Measurements from ENCODE around the gene OSBPL10.

The OSBPL10 gene

DNA sequence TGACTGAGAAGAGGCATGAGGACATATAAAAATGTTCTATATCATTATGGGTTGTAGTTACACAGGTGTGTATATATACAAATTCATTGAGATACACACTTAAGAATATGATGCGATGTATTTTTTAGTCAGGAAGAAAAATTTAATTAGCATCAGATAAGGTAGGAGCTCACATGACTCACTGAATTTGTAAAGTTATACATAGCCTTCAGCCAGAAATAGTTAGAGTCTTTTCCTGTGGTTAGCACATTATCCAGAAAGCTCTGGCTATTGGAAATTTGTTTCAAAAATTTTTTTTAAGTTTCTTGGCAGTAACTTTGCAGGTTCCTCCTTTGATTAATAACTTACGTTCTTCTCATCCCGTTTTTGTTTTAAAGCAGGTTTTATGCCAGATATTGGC is 359.7 kb downstream of the OSBPL10 start:
- Histone ChIP-seq H3K14ac (ENCODE audit: low read length in 2 of 2) (no peak overlapping the region), H2AFZ (ENCODE audit: low read depth, low read length) (no peak overlapping the region), H2BK5ac (ENCODE audit: low read depth, low read length, poor library complexity, severe bottlenecking) (no peak overlapping the region), H3K23ac (ENCODE audit: low read length in 2 of 2) (no peak overlapping the region), H3K9me3 (ENCODE audit: control insufficient read depth, low read length) (no peaks in the 10 kb centered on the region), H2BK120ac (ENCODE audit: low read depth, low read length) (no peak overlapping the region), H3K36me3 (ENCODE audit: control insufficient read depth in 1 of 2, insufficient read depth in 2 of 2, low read depth in 1 of 2, low read length in 2 of 2) (peaks cover 0 to 90% of the 10 kb centered on the region in 2 experiments), H3K18ac (ENCODE audit: low read depth in 1 of 2, low read length in 2 of 2) (no peak overlapping the region), H2BK15ac (ENCODE audit: low read depth, poor library complexity, severe bottlenecking) (no peak overlapping the region), H4K8ac (ENCODE audit: low read length) (no peak overlapping the region), H3K4me3 (ENCODE audit: insufficient read depth in 1 of 2, low read depth in 1 of 2, low read length in 2 of 2) (no peak overlapping the region), H3K27ac (ENCODE audit: low read length, poor library complexity, severe bottlenecking) (no peak overlapping the region), H3K4ac (ENCODE audit: low read depth in 1 of 2, low read length in 2 of 2) (no peak overlapping the region), H3K79me1 (replicated peaks; ENCODE audit: low read length, poor library complexity, severe bottlenecking) (peaks cover 4% of the 10 kb centered on the region), H3K9ac (ENCODE audit: low read length) (no peak overlapping the region), H3K4me1 (ENCODE audit: control insufficient read depth, insufficient read depth, low read depth, low read length) (no peaks in the 10 kb centered on the region), H2AK5ac (ENCODE audit: low read length, severe bottlenecking) (no peak overlapping the region), H3K27me3 (ENCODE audit: control insufficient read depth in 1 of 2, insufficient read depth in 1 of 2, low read length in 2 of 2) (no peaks in the 10 kb centered on the region), H2BK12ac (ENCODE audit: low read length in 2 of 2) (no peak overlapping the region), H3K4me2 (ENCODE audit: low read length, poor library complexity, severe bottlenecking) (no peak overlapping the region), H4K91ac (ENCODE audit: low read length) (no peak overlapping the region)
- WGBS = 100% methylated on average over 2 of the region's 3 CpGs
- DNase-seq = no peak

DNA sequence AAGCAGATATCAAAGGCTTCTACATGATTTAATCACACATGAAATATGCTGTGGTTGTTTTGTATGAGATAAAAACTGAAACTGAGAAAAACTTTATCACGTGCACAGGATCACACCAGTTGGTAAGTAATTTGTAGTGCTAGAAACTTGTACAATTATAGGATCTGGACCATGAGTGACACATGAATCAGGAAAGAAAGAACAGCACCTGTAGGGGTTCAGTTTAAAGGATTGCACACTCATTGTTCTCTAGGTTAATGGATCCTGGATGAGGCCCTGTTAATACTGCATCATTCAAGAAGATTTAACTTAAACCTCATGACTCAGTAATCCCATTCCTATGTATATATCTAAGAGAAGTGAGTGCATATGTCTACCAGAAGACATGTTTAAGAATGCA is 360.4 kb downstream of the OSBPL10 start:
- no peak for DNase-seq
- Histone ChIP-seq H2BK12ac (ENCODE audit: low read length in 2 of 2) (no peak overlapping the region), H3K9ac (ENCODE audit: low read length) (no peak overlapping the region), H3K36me3 (ENCODE audit: control insufficient read depth in 1 of 2, insufficient read depth in 2 of 2, low read depth in 1 of 2, low read length in 2 of 2) (peaks cover 0 to 83% of the 10 kb centered on the region in 2 experiments), H3K14ac (ENCODE audit: low read length in 2 of 2) (no peak overlapping the region), H2AFZ (ENCODE audit: low read depth, low read length) (no peak overlapping the region), H2BK5ac (ENCODE audit: low read depth, low read length, poor library complexity, severe bottlenecking) (no peak overlapping the region), H2BK120ac (ENCODE audit: low read depth, low read length) (no peak overlapping the region), H3K9me3 (ENCODE audit: control insufficient read depth, low read length) (no peaks in the 10 kb centered on the region), H2BK15ac (ENCODE audit: low read depth, poor library complexity, severe bottlenecking) (no peak overlapping the region), H4K91ac (ENCODE audit: low read length) (no peak overlapping the region), H3K27me3 (ENCODE audit: control insufficient read depth in 1 of 2, insufficient read depth in 1 of 2, low read length in 2 of 2) (no peaks in the 10 kb centered on the region), H4K8ac (ENCODE audit: low read length) (no peak overlapping the region), H2AK5ac (ENCODE audit: low read length, severe bottlenecking) (no peak overlapping the region), H3K23ac (ENCODE audit: low read length in 2 of 2) (no peak overlapping the region), H3K79me1 (replicated peaks; ENCODE audit: low read length, poor library complexity, severe bottlenecking) (peaks cover 4% of the 10 kb centered on the region), H3K4me3 (ENCODE audit: insufficient read depth in 1 of 2, low read depth in 1 of 2, low read length in 2 of 2) (no peak overlapping the region), H3K4ac (ENCODE audit: low read depth in 1 of 2, low read length in 2 of 2) (no peak overlapping the region), H3K4me1 (ENCODE audit: control insufficient read depth, insufficient read depth, low read depth, low read length) (no peaks in the 10 kb centered on the region), H3K27ac (ENCODE audit: low read length, poor library complexity, severe bottlenecking) (no peak overlapping the region), H3K4me2 (ENCODE audit: low read length, poor library complexity, severe bottlenecking) (no peak overlapping the region), H3K18ac (ENCODE audit: low read depth in 1 of 2, low read length in 2 of 2) (no peak overlapping the region)
- WGBS = 100% methylated on average over 1 of the region's 1 CpG

DNA sequence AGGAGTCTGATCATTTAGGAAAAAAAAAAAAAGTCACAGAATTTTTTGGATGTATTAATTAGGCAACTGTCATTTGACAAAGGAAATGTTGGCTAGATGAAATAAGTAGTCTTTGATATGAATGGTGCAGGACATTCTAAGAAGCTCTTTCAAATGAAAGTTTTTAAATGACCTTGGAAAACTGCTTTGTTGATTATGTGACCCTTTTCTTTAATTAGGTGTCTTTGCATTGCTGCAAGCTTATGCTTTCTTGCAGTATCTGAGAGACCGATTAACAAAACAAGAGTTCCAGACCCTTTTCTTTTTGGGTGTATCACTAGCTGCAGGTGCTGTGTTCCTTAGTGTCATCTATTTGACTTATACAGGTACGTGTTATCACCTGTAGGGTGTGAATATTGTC is 364.4 kb downstream of the OSBPL10 start:
- no peak overlapping the region for H2BK120ac ChIP-seq (ENCODE audit: low read depth, low read length)
- no peak overlapping the region for H2AFZ ChIP-seq (ENCODE audit: low read depth, low read length)
- 100% methylated on average over 1 of the region's 2 CpGs for WGBS

DNA sequence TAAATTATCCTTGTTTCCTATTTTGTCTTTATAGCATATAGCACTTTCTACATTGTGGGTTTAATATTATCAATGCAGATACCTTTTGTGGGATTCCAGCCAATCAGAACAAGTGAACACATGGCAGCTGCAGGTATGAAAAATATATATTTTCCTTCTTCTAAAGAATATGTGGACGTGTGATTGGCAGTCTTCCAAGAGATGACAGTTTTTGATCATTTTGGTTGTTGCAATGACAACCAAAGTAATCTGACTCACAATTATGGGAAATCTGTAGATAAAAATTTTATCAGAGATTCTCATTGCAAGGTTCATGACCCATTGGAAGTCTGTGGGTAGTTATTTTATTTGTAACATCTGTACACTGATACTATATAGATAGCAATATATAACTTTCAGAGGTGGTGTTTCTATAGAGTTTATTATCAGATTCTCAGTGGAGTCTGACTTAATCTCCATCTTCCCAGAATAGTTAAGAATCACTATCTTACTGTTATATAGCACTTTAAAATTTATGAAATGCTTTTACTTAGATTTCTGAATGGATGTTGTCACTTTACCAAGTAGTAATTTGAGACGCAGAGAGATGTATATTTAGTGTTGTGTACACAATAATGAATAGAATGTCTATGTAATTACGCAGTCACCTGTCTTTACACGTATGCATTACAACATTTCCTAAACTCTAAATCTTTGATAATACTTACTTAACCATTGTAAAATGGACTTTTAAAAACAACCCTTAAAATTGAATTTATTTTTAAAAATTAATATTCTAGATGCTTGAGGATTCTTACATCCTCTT is 365.8 kb downstream of the OSBPL10 start:
- H2BK5ac ChIP-seq (ENCODE audit: low read depth, low read length, poor library complexity, severe bottlenecking) = no peak overlapping the region
- no peaks in the 10 kb centered on the region for H3K9me3 ChIP-seq (ENCODE audit: control insufficient read depth, low read length)
- no peak for DNase-seq
- H3K27me3 ChIP-seq (ENCODE audit: control insufficient read depth in 1 of 2, insufficient read depth in 1 of 2, low read length in 2 of 2) = no peaks in the 10 kb centered on the region
- H4K8ac ChIP-seq (ENCODE audit: low read length) = no peak overlapping the region
- H4K91ac ChIP-seq (ENCODE audit: low read length) = no peak overlapping the region
- 100% methylated on average over 1 of the region's 4 CpGs for WGBS
- H2AFZ ChIP-seq (ENCODE audit: low read depth, low read length) = no peak overlapping the region
- no peak overlapping the region for H2BK15ac ChIP-seq (ENCODE audit: low read depth, poor library complexity, severe bottlenecking)
- no peak overlapping the region for H3K9ac ChIP-seq (ENCODE audit: low read length)
- H2BK120ac ChIP-seq (ENCODE audit: low read depth, low read length) = no peak overlapping the region
- no peak overlapping the region for H2AK5ac ChIP-seq (ENCODE audit: low read length, severe bottlenecking)
- H3K4me3 ChIP-seq (ENCODE audit: insufficient read depth in 1 of 2, low read depth in 1 of 2, low read length in 2 of 2) = no peak overlapping the region
- no peak overlapping the region for H3K23ac ChIP-seq (ENCODE audit: low read length in 2 of 2)
- peaks cover 0 to 40% of the 10 kb centered on the region in 2 experiments for H3K36me3 ChIP-seq (ENCODE audit: control insufficient read depth in 1 of 2, insufficient read depth in 2 of 2, low read depth in 1 of 2, low read length in 2 of 2)
- H3K4ac ChIP-seq (ENCODE audit: low read depth in 1 of 2, low read length in 2 of 2) = no peak overlapping the region
- no peak overlapping the region for H3K18ac ChIP-seq (ENCODE audit: low read depth in 1 of 2, low read length in 2 of 2)
- no peak overlapping the region for H2BK12ac ChIP-seq (ENCODE audit: low read length in 2 of 2)
- H3K4me2 ChIP-seq (ENCODE audit: low read length, poor library complexity, severe bottlenecking) = no peak overlapping the region
- no peak overlapping the region for H3K14ac ChIP-seq (ENCODE audit: low read length in 2 of 2)
- no peak overlapping the region for H3K27ac ChIP-seq (ENCODE audit: low read length, poor library complexity, severe bottlenecking)
- no peaks in the 10 kb centered on the region for H3K4me1 ChIP-seq (ENCODE audit: control insufficient read depth, insufficient read depth, low read depth, low read length)
- H3K79me1 ChIP-seq (replicated peaks; ENCODE audit: low read length, poor library complexity, severe bottlenecking) = peaks cover 2% of the 10 kb centered on the region

More for the DNA sequence above, 364.4 kb downstream of the OSBPL10 start:
- H3K36me3 ChIP-seq (ENCODE audit: control insufficient read depth in 1 of 2, insufficient read depth in 2 of 2, low read depth in 1 of 2, low read length in 2 of 2) = peaks cover 0 to 54% of the 10 kb centered on the region in 2 experiments
- H3K4me2 ChIP-seq (ENCODE audit: low read length, poor library complexity, severe bottlenecking) = no peak overlapping the region
- no peak overlapping the region for H3K18ac ChIP-seq (ENCODE audit: low read depth in 1 of 2, low read length in 2 of 2)
- DNase-seq = no peak
- H3K4me3 ChIP-seq (ENCODE audit: insufficient read depth in 1 of 2, low read depth in 1 of 2, low read length in 2 of 2) = no peak overlapping the region
- H3K9ac ChIP-seq (ENCODE audit: low read length) = no peak overlapping the region
- no peak overlapping the region for H2BK15ac ChIP-seq (ENCODE audit: low read depth, poor library complexity, severe bottlenecking)
- H4K8ac ChIP-seq (ENCODE audit: low read length) = no peak overlapping the region
- no peak overlapping the region for H3K14ac ChIP-seq (ENCODE audit: low read length in 2 of 2)
- H2BK5ac ChIP-seq (ENCODE audit: low read depth, low read length, poor library complexity, severe bottlenecking) = no peak overlapping the region
- H3K27ac ChIP-seq (ENCODE audit: low read length, poor library complexity, severe bottlenecking) = no peak overlapping the region
- no peak overlapping the region for H2BK12ac ChIP-seq (ENCODE audit: low read length in 2 of 2)
- H3K27me3 ChIP-seq (ENCODE audit: control insufficient read depth in 1 of 2, insufficient read depth in 1 of 2, low read length in 2 of 2) = no peaks in the 10 kb centered on the region
- H3K4me1 ChIP-seq (ENCODE audit: control insufficient read depth, insufficient read depth, low read depth, low read length) = no peaks in the 10 kb centered on the region
- H3K9me3 ChIP-seq (ENCODE audit: control insufficient read depth, low read length) = no peaks in the 10 kb centered on the region
- H3K4ac ChIP-seq (ENCODE audit: low read depth in 1 of 2, low read length in 2 of 2) = no peak overlapping the region
- peaks cover 2% of the 10 kb centered on the region for H3K79me1 ChIP-seq (replicated peaks; ENCODE audit: low read length, poor library complexity, severe bottlenecking)
- no peak overlapping the region for H3K23ac ChIP-seq (ENCODE audit: low read length in 2 of 2)
- H4K91ac ChIP-seq (ENCODE audit: low read length) = no peak overlapping the region
- H2AK5ac ChIP-seq (ENCODE audit: low read length, severe bottlenecking) = no peak overlapping the region
